Amniotic epithelial cell (primary cell): ENCODE results near the gene MYT1.

ENCODE experiments used
- DNase-seq: peaks from one replicate; pipeline ENCODE4 v3.0.0-alpha.2; 2010; ENCODE audit warnings: low read depth

MYT1 gene

DNA sequence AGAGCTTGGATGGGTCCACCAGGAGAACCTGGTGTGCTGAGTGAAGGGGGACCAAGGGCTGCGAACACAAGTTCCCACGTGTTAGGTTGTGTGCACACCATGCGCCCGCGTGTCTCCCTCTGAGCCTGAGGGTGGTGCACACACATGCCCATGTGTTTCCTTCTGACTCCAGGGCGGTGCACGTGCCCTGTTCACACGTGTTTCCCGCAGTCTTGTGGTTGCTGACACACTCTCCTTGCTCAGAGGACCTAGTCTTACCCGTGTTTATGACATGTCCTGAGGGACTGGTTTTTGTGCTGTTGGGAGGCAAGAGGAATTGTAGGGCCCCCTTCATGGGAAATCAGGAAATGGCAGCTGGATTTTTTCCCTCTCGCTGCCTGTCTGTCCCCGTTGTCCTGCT is 55.0 kb downstream of the MYT1 start:
- no peak for DNase-seq

DNA sequence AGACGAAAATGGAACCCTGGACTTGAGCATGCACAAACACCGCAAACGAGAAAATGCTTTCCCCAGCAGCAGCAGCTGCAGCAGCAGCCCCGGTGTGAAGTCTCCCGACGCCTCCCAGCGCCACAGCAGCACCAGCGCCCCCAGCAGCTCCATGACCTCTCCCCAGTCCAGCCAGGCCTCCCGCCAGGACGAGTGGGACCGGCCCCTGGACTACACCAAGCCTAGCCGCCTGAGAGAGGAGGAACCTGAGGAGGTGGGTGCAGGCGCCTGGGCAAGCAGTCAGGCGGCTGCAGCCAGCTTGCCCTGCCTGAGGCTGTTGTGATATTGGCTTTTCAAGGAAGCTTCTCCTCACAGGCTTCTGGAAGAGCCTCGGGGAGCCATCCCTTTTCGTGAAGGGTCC is 55.5 kb downstream of the MYT1 start:
- DNase-seq = no peak

DNA sequence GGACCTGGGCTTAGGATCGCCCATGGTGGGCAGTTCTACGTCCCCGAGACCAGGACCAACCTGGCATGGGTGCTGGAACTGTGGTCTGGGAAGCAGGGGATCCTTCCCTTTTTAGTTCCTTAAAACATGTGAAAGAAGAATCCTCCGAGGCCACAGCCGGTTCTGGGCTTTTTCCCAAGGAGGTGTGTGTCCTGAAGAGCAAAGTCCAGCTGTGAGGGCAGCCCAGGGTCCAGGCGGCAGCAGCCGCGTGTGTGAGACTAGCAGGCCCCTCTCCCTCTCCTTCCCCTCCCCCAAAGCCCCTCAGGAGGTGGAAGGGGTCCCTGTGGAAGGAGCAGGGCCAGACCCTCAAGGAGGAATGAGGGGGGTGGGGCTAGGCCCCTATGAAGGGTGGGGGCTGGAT is 56.2 kb downstream of the MYT1 start:
- DNase-seq = no peak

DNA sequence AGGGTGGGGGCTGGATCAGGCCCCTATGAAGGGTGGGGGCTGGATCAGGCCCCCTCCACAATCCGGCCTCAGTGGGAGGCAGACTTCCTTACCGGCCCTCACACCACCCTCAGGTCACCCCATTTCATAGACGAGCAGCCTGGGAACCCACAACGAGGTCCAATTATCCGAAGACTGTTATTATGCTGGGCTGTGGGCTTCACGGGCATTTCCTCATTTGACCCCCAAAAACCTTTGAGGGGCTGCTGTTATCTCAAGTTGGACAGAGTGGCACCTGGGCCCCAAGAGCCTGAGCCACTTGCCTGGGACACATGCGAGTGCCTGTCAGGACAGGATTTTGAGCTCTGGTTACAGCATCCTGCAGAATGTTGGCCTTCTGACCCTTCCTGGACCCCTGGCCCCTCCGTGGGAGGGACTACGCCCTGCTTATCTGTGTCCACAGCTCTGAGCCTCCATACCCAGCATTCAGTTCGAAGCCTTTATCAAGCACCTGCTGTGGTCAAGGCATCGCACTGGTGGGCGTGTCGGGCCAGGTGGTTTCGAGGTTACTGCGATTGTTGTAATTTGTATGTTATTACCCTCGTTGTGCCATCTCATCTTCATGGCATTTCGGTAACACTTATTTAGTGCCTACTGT is 56.8 kb downstream of the MYT1 start:
- DNase-seq = no peak

DNA sequence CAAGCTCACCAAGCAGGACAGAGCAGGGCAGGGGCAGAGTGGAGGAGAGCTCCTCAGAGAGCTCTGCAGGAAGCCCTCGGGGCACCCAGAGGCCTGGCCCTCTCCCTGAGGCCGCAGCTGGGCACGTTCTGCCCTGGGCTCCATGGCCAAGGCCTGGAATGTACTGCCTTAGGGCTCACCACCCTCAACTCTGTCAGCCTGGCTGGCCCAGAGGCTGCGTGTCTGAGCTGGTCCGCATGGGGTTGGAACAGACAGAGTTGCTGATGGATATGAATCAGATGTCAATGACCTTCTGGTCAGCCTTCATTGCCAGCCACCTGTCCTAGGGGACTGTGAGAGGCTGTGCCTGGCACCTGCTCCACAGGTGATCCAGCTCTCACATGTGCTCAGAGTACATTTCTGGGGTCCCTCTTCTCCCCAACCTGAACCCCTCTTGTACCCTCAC is 58.1 kb downstream of the MYT1 start:
- no peak for DNase-seq

DNA sequence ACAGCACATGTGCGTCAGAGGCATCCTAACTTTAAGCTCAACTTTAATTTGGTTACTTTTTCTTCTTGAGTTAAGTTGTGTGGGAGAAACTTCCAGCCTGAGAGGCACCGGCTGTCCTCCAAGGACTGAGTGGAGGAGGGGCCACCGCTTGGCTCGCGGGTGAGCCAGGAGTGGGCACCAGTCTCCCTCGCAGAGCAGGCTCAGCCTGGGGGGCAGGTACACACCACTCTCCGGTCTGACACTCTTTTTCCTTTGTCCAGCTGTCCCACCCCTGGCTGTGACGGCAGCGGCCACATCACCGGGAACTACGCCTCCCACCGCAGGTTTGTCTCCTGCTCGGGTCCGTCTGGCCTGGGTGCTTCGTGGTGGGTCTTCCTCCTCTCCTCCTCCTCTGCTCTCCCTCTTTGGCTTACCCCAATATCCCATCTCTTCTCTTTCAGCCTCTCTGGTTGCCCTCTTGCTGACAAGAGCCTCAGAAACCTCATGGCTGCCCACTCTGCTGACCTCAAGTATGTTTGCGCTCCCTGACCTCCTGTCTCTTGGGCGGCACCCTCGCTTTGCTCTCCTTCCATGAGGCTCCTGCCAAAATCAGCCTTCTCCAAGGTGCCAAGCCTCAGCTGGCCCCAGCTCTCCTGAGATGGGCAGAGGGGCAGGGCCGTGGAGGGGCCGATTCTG is 58.7 kb downstream of the MYT1 start:
- DNase-seq = no peak

DNA sequence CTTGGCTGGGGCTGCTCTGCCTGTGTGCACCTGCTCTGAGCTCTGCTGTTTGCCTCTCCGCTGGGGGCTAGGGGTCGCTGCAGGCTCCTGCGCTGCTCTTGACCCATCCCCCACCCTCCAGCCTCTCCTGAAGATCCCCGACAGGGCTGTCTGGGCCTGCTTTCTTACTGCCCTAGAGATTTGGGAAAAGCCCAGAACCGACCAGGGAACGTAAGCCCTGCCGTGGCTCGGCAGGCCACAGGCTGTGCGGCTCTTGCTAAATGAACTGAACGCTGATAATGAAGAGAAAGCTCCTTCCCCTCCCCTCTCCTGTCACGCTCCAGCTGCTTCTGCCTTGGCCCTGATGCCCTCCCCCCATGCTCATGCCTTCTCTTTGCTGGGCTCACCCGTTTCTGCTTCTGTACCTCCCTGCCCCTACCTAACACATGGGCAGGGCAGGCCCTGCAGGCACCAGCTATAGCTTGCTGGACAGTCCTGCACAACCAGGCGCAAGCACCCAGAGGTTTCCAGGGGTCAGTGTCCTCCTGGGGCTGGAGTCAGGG is 59.3 kb downstream of the MYT1 start:
- DNase-seq = peak; percentile 49

DNA sequence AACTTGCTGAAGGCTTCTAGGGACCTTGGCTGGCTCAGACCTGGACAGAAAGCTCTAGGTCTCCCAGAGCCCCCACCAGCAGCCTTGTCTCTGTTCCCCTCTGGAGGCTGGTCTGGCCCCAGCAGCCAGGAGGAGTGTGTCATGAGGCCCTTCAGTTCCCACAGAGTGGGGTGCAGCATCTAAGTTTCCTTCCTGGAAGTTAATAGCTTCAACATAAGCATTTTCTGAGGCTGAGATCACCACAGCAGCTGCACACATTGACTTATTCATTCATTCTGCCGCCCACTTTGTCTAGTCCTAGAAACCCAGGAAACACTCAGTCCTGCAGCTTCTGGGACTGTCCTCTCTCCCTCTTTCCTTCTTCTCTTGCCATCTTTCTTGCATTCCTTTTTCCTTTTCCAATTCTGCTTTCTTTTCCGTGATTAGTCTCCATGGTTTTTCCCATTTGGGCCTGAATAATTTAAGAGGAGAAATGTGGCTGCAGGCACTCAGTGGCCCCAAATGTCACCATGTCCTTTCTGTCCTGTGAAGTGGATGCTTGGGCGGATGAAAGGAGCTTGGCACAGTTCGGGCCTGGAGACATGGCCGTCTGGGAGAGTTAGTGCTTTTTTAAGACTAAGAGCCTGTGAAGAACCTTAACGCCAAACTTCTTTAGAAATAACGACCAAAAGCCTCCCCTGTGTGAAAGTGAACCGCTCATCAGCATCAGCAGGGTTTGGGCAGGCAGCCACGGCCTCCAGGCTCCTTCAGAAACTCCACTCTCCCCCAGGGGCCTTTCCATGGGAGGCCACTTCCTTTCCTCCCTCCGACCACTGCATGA is 60.3 kb downstream of the MYT1 start:
- peak; percentile 91 for DNase-seq

DNA sequence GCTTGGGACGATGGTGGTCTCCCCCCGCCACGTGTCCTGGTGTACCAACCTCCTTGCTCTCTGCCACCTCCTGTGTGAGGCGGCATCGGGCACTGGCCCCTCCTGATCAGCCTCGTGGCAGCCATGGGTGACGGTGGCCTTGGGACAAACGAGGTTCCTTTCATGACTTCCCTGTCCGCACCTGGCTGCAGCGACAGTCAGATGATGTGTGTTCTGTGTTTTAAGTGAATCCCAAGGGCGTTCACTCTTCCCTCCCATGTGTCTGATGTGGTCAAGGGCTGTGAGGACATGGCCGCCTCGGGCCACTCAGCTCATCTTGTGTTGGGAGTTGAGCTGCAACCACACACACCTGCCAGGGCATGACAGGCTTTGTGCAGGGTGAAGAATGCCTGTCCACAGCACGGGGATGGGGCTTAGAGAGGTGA is 60.9 kb downstream of the MYT1 start:
- DNase-seq = no peak

DNA sequence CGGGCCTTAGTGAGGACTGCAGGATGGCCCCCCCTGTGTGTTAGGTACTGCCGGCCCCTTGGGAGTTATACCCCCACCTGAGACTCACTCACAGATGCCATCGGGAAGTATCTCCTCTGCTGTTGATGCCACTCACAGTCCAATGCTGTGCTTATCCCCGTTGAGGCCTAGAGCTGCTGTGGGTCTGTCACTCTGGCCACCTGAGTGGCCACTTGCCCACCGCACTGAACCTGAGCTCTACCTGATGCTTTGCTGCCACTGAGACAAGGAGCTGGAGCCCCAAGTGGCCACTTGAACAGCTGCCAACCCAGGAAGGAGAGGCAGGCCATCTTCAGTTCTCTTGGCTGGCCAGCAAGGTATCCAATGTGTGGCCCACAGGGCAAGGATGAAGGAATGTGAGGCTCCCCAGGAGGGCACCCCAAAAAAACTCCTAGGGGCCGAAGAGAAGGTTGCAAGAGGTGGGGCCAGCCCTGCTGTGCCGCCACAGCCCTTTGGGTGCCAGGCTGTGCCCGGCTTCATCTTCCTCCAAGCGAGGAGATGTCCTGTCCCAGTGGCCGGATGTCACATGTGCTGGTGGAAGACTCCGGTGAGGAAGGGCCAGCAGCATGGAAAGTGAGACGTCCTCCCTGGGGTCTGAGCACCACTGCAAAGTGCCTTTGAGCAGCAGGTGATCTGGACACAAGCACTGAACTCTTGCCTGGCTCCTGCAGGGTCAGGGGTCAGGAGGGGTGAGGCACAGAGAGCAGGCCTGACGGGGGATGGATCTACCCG is 61.8 kb downstream of the MYT1 start:
- DNase-seq = no peak

DNA sequence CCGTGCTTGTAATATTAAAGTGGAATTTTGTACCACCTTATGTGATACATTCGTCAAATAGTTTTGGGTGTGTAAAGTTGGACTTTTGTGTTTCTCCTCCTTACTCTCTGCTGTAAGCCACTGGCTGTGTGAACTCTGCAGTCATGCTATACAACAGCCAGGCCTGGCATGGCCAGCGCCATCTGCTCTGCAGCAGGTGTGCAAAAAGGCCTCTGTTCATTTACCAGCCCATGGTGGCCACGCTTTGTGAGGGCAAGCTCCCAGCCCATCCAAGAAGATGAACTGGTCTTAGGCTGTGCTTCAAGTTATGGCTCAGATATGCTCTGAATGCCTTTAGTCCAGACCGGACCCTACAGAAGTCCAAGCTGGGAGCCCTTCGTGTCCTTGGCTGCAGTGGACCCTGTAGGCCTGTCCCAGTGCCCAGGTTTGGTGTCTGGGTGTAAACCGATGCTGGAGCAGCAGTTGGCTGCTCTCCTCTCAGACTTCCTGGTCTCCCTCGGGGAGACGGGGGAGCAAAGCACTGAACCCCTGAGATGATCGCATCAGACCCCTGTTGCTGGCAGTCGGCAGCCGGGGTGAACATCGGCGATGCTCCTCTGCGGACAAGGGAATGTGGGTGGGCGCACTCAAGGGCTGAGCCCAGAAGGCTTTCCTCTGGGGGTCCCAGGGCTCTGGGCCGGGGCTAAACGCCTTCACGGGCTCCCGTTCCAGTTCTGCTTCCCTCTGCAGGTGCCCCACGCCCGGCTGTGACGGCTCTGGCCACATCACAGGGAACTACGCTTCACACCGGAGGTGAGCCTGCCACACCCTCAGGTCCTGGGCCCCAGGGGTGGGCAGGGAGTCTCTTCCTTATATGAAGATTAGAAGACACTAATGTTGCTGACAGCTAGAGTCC is 62.7 kb downstream of the MYT1 start:
- DNase-seq = no peak

DNA sequence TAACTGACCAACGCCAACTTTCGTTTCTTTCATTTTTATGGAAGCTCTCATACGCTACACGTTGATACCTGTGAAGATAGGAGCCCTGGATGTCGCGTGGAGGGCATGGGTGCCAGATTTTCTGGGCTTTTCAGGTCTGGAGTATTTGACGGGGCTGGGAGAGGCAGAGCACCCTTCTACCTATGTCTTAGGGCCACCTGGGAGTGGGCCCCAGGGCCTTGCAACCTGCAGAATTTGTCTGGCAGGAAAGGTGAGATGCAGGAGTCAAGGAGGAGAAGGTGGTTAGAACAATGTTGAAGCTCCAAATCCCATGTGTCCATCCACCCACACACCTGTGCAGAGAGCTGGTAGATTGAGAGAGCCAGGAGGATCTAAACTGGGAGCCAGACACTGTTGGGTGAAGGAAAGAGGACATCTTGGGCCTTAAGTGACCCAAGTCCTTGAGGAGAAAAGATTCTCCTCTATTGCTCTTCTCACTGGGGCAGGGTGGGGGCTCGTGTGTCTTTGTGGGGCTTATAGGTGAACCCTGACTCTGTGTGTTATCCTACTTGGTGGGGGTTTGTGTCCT is 63.9 kb downstream of the MYT1 start:
- no peak for DNase-seq

DNA sequence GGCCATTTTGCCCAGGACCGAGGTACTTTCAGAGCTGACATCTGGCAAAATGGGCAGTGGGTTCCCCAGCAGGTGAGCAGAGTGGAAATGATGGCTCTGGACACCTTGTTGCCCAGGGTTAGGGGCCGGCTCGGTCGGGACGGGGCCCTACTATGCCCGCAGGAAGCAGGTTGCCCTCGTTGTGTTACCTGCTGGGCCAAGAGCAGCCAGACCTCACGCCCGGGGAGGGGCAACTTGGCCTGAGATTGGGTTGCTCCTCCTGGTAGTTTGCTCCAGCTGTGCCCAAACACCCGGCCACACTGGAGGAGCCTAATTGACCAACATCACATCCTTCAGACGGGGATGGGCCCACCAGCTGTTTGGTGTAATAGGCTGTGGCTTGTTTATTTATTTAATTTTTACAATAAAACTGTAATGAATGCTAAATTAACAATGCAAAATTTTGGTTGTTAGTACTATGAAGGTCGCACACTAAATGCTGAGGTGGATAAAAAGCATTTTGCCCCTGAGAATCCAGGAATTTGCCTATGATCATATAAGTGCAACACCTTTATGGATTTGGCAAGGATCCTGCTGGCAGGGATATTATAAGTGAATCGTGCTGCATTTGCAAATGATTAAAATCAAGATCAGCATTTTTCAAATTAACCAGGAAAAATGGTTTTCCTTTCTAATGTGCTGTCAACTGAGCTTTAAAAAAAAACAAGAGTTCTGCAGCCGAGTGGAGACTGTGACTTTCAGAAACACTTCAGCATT is 64.7 kb downstream of the MYT1 start:
- DNase-seq = no peak

DNA sequence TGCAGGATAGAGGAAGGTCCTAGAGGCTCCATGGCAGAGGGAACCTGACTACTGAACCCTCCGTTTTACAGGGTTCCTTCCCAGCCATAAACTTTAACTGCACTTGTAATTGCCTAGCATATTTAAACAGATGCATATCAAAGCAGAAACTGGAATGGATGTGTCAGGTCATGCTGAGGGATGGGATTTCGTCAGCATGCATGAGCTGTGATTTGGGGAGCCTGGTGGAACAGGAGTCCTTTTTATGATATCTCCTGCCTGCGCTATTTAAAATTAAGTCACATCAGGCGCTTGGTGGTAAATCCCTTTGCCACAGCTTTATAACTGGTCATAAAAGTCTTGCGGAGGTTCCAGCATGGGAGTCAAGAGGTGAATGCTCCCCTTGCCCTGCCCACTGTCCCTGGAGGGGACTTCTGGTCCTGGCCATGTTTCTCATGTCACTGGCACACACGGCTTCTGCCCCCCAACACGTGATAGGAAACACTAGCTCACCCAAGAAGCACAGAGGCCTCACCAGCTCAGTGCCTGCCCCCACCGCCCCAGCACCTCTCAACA is 65.3 kb downstream of the MYT1 start:
- DNase-seq = no peak

DNA sequence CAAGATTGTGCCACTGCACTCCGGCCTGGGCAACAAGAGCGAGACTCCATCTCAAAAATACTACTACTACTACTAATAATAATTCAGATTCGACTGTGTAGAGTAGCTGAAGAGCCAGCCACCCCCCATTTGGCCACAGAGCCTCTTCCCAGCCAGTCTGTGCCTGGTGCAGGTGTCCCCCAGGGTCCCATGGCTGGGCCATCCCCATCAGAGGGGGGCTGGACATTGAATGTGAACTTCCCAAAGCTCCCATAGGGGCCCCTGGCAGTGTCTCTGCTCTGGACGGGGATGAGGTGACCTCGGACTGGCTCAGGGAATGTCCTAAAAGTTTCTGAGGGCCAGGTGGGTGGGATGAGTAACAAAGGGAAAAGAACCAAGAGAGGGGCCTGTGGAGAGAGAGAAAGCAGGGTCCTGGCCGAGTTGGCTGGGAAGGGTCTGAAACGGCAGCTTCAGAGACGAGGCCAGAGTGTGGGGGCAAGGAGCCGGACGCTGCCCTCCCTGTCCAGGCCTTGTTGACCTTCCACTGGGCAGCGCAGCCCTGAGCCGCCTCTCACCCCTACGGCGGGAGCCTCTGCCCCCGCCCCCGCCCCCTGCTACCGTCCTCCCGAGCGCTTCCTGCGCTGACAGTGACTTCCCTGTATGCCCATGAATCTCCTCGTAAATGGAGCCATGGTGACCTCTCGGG is 66.4 kb downstream of the MYT1 start:
- no peak for DNase-seq

DNA sequence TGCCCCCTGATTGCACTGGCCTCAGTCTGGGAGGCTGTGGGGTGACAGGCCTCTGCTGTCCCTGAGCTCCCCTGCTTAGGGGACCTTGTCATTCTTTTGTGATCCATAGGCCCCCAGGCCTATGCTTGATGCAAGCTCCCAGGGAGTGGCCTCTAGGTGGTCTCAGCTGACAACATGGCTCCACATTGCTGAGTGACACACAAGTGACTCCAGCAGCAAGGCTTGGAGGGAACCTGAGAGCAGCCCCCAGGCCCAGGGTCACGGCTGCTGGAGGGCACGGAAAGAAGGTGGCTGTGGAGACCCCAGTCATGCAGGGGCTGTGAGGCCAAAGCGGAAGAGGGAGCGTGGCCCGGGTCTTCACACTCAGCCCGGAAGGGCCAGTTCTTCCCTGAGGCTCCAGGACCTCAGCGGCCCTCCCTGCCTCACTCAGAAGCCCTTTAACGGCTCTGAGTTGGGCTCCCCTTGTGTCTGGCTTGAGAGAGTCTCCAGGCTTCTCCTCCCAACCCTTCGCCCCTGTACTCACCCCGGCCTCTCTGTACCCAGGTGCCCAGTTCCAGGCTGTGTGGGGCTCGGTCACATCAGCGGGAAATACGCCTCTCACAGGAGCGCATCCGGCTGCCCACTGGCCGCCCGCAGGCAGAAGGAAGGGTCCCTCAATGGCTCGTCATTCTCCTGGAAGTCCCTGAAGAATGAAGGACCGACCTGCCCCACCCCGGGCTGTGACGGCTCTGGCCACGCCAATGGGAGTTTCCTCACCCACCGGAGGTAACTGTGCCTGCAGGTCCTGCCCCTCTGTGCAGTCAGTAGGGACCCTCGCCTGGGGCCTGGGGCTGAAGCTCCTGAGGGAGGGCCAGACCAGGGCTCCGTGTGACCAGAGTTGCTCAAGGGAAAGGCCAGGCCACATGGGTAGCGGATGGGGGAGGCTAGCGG is 67.6 kb downstream of the MYT1 start:
- DNase-seq = no peak

DNA sequence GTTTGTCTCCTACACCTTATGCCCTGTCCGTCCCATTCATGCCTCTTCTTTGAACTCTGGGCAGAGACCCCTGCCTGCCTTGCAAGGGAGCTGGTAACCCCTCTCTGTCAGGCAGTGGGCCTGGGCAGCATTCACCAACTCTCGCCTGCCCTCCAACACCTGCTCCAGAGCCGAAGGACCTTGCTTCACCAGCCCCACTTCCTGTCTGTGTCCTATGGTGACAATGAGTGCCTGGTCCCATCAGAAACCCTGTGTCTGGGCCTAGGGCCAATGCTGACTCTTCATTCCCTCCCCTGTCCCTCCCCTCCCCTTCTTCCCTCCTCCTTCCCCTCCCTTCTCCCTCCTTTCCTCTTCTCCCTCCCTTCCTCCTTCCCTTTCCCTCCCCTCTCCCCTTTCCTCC is 68.5 kb downstream of the MYT1 start:
- no peak for DNase-seq

DNA sequence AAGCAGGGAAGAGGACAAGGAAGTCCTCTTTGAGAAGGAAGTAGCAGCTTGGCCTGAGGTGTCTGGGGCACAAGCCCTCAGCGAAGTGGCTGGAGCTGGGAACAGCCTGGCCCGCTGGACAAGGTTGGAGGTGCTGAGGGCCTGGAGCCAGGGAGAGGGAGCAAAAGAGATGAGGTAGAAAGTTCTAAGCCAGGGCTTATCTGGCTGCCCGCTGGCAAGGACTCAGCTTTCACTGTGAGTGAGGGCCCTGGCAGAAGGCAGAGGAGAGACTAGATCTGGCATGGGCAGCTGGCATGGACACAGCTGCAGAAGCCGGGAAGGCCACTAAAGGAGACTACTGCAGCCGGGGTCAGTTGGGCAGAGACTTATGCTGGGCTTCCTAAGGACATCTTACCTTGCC is 69.5 kb downstream of the MYT1 start:
- no peak for DNase-seq
